Stimulated activated CD8-positive, alpha-beta memory T cell treated with anti-CD3 and anti-CD28 coated beads, Interleukin-4, amount 100 ng/mL, for 48 hours (primary cell): ENCODE results near the gene WNT2B.
"Not testable (repeated sequence)": the region's sequence is repeated elsewhere in the genome, so short reads cannot be mapped to it uniquely, and the experiment has no call there.

Experiments
- DNase-seq: peaks from one replicate; pipeline ENCODE4 v3.0.0-alpha.2; 2020

The WNT2B gene

GRCh38 chr1:112508278-112509004 lies at the start of gene WNT2B:
Gene WNT2B (plus strand): TSS chr1:112508965. CDS start chr1:112509263, 298 bp downstream.
- DNase-seq: peak; percentile 64

GRCh38 chr1:112460615-112461014 lies 48.1 kb upstream of the WNT2B start:
- DNase-seq: no peak

- no peak for DNase-seq
These were observed 47.4 kb upstream of the WNT2B start for GRCh38 chr1:112461200-112461871.

- DNase-seq: no peak
These were observed 45.8 kb upstream of the WNT2B start for GRCh38 chr1:112462953-112463279.

- no peak for DNase-seq
These were observed 44.3 kb upstream of the WNT2B start for GRCh38 chr1:112464501-112464900.

GRCh38 chr1:112465122-112465521 lies 43.6 kb upstream of the WNT2B start:
- DNase-seq: no peak

- DNase-seq: peak; percentile 93
These were observed 42.6 kb upstream of the WNT2B start for GRCh38 chr1:112466078-112466660.

GRCh38 chr1:112470324-112470723 lies 38.4 kb upstream of the WNT2B start:
- not testable (repeated sequence) for DNase-seq

- no peak for DNase-seq
These were observed 37.8 kb upstream of the WNT2B start for GRCh38 chr1:112470966-112471365.

GRCh38 chr1:112472142-112472541 lies 36.6 kb upstream of the WNT2B start:
- DNase-seq: no peak

GRCh38 chr1:112477550-112477949 lies 31.2 kb upstream of the WNT2B start:
- DNase-seq: no peak

GRCh38 chr1:112478314-112478713 lies 30.5 kb upstream of the WNT2B start:
- no peak for DNase-seq

GRCh38 chr1:112486063-112486462 lies 22.7 kb upstream of the WNT2B start:
- DNase-seq: not testable (repeated sequence)

GRCh38 chr1:112487686-112488085 lies 21.1 kb upstream of the WNT2B start:
- not testable (repeated sequence) for DNase-seq

GRCh38 chr1:112488141-112488540 lies 20.6 kb upstream of the WNT2B start:
- no peak for DNase-seq

GRCh38 chr1:112492076-112492475 lies 16.7 kb upstream of the WNT2B start:
- no peak for DNase-seq

- no peak for DNase-seq
These were observed 15.4 kb upstream of the WNT2B start for GRCh38 chr1:112493351-112493750.

GRCh38 chr1:112496290-112496689 lies 12.5 kb upstream of the WNT2B start:
- DNase-seq: no peak

- DNase-seq: peak; percentile 75
These were observed 6.7 kb upstream of the WNT2B start for GRCh38 chr1:112501810-112502641.

- DNase-seq: no peak
These were observed 5.9 kb upstream of the WNT2B start for GRCh38 chr1:112502826-112503225.

GRCh38 chr1:112504001-112504660 lies 4.6 kb upstream of the WNT2B start:
- no peak for DNase-seq

GRCh38 chr1:112504661-112505399 lies 3.9 kb upstream of the WNT2B start:
- no peak for DNase-seq
